Frontal cortex (tissue), 4 donors: ENCODE data around the gene BCL10. TPM values are rescaled to one million over a fixed set of nuclear protein-coding genes. Genes with fewer than 3 reads are reported as not detected.

Experiments
- DNase-seq, 2 donors: peaks; one replicate each; pipeline ENCODE4 v3.0.0; 2012; ENCODE audit warnings: low spot score in 2 of 2
- FAIRE-seq: peaks from 2 replicates; lab custom pipeline; 2012; peaks lifted over from hg19 to GRCh38; lab: Jason Lieb, UNC
- small RNA-seq: library from RNA; depleted of rRNA; stranded (forward); fragments of <200 nt; gene quantifications from one replicate; pipeline ENCODE3, GENCODE V24; 2014
- total RNA-seq: library from RNA; depleted of rRNA; stranded (reverse); fragments of >200 nt; gene quantifications from one replicate; pipeline ENCODE4 v1.2.3, GENCODE V29; 2014
- donor health status: control.
- donor health status: control.
- donor health status: control.

The BCL10 gene
- total RNA-seq, 1 donor from 2014 or later, result 35.5 TPM

GRCh38 chr1:85228972-85229371, 47.5 kb downstream of the BCL10 start:
- DNase-seq (no peak), FAIRE-seq (no peak)

- DNase-seq (no peak), FAIRE-seq (no peak)
These were observed 50.6 kb downstream of the BCL10 start for GRCh38 chr1:85225624-85226380.

GRCh38 chr1:85224734-85225623, 51.5 kb downstream of the BCL10 start:
- DNase-seq, result no peak

GRCh38 chr1:85224295-85224694, 52.1 kb downstream of the BCL10 start:
- FAIRE-seq (no peak), DNase-seq (no peak)

More at GRCh38 chr1:85224734-85225623, 51.5 kb downstream of the BCL10 start:
- no peak for FAIRE-seq

DNA sequence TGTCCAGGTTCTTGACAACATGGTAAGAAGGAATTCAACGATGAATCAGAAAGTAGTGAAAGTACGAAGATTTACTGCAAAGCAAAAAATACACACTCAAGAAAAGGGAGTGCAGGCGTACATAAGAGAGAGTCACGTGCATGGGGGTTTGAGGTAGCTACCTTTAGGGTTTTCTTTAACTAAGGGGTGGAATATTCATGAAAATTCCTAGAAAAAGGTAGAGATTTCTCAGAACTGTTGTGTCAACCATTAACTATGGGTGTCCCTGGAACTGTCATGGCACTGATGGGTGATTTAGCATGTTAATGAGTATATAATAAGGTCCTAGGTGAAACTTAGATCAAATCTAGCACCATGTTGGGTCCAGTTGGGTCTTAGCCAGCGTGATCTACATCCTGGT, 53.1 kb downstream of the BCL10 start:
- FAIRE-seq (no peak), DNase-seq (no peak)

- FAIRE-seq (no peak), DNase-seq (no peak)
These were observed 55.7 kb downstream of the BCL10 start for GRCh38 chr1:85220756-85221201.

GRCh38 chr1:85219853-85220610, 56.4 kb downstream of the BCL10 start:
- no peak for FAIRE-seq
- DNase-seq, result no peak

GRCh38 chr1:85216697-85217096, 59.7 kb downstream of the BCL10 start:
- FAIRE-seq, result no peak
- no peak for DNase-seq

Small RNAs within 50 kb of the gene (small RNA-seq; reads per million reads assigned to genes)
- gene RF00019, result not detected

Other genes starting within 250 kb of the BCL10 start
- gene MCOLN3, start 228.1 kb downstream of the BCL10 start, total RNA-seq, result not detected
- gene SYDE2, start 75.6 kb downstream of the BCL10 start, total RNA-seq, result 6.9 TPM
- 27.7 TPM for gene C1orf52, start 17.0 kb downstream of the BCL10 start, total RNA-seq
- 45.2 TPM for gene DDAH1, start 188.5 kb upstream of the BCL10 start, total RNA-seq